Lower leg skin (tissue), 3 donors: Measurements from ENCODE around the gene MYO1H.

Experiments
- POLR2A ChIP-seq, 2 donors: fragments of 450-650 bp; IDR thresholded peaks; one replicate each; pipeline ENCODE4 v1.6.1; 2016 to 2017; ENCODE audit warnings: antibody characterized with exemption in 2 of 2, mild to moderate bottlenecking in 1 of 2, moderate library complexity in 1 of 2
- TF ChIP-seq, protein P1 (sequence below), 3 donors: fragments of 450-650 bp; IDR thresholded peaks; one replicate each; pipeline ENCODE4 v1.5.1; 2016; ENCODE audit warnings: antibody characterized with exemption in 3 of 3, mild to moderate bottlenecking in 3 of 3, moderate library complexity in 2 of 3

DNA sequence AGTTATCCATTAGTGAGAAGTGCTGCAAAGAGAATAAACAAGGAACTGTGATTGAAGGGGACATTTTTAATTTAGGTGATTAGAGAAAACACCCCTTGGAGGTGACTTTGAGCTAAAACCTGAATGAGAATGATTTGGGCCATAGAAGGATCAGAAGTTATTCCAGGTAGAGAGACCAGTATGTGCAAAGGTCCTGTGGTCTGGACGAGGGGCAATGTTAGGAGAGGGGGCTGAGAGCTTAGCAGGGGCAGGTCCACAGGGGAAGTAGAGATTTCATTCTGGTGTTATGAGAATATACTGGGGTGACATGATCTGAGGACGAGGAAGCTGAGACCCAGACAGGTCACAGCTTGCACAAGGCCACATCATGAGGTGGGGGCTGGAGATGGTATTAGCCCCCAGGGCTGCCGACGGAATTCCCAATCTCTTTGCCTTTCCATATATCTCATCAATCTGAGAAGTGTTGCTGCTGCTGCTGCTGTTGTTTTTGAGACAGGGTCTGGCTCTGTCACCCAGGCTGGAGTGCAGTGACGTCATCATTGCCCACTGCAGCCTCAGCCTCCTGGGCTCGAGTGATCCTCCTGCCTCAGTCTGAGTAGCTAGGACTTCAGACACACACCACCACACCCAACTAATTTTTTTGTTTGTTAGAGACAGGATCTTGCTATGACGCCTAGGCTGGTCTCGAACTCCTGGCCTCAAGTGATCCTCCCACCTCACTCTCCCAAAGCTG lies 73.8 kb downstream of the MYO1H start:
- TF ChIP-seq, protein P1, sequence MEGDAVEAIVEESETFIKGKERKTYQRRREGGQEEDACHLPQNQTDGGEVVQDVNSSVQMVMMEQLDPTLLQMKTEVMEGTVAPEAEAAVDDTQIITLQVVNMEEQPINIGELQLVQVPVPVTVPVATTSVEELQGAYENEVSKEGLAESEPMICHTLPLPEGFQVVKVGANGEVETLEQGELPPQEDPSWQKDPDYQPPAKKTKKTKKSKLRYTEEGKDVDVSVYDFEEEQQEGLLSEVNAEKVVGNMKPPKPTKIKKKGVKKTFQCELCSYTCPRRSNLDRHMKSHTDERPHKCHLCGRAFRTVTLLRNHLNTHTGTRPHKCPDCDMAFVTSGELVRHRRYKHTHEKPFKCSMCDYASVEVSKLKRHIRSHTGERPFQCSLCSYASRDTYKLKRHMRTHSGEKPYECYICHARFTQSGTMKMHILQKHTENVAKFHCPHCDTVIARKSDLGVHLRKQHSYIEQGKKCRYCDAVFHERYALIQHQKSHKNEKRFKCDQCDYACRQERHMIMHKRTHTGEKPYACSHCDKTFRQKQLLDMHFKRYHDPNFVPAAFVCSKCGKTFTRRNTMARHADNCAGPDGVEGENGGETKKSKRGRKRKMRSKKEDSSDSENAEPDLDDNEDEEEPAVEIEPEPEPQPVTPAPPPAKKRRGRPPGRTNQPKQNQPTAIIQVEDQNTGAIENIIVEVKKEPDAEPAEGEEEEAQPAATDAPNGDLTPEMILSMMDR (IDR thresholded peaks at IDR 0.05): no peak
- no peak for TF ChIP-seq POLR2A (IDR thresholded peaks at IDR 0.05)
